Measurements from ENCODE around the gene KIAA1958.

The KIAA1958 gene

GRCh38 chr9:112496074-112496722 lies 9.6 kb downstream of the KIAA1958 start:
- TF ChIP-seq YY1 (IDR thresholded peaks at IDR 0.05; ENCODE audit: low read depth) (no peak), ZBTB7A (IDR thresholded peaks at IDR 0.05; ENCODE audit: low read depth) (no peak), NFIC (IDR thresholded peaks at IDR 0.05) (no peak), CREB1 (IDR thresholded peaks at IDR 0.05; ENCODE audit: low read depth) (no peak), TEAD4 (IDR thresholded peaks at IDR 0.05) (no peak), EGR1 (IDR thresholded peaks at IDR 0.05) (no peak), TCF12 (IDR thresholded peaks at IDR 0.05; ENCODE audit: low read depth) (no peak), TAF1 (IDR thresholded peaks at IDR 0.05; ENCODE audit: low read depth) (no peak), REST (IDR thresholded peaks at IDR 0.05; ENCODE audit: low read depth) (no peak), CEBPB (IDR thresholded peaks at IDR 0.05) (no peak)

GRCh38 chr9:112500842-112501241 lies 14.2 kb downstream of the KIAA1958 start:
- TF ChIP-seq EP300 (IDR thresholded peaks at IDR 0.05; ENCODE audit: borderline replicate concordance) = no peak
- no peak for TF ChIP-seq TAF1 (IDR thresholded peaks at IDR 0.05; ENCODE audit: low read depth)
- TF ChIP-seq ZBTB7A (IDR thresholded peaks at IDR 0.05; ENCODE audit: low read depth) = no peak
- no peak for TF ChIP-seq CEBPB (IDR thresholded peaks at IDR 0.05)
- no peak for TF ChIP-seq EGR1 (IDR thresholded peaks at IDR 0.05)
- no peak for TF ChIP-seq YY1 (IDR thresholded peaks at IDR 0.05; ENCODE audit: low read depth)
- TF ChIP-seq RAD21 (IDR thresholded peaks at IDR 0.05; ENCODE audit: low read depth) = no peak
- TF ChIP-seq MAX (IDR thresholded peaks at IDR 0.05) = no peak
- TF ChIP-seq CREB1 (IDR thresholded peaks at IDR 0.05; ENCODE audit: low read depth) = no peak
- no peak for TF ChIP-seq FOXM1 (IDR thresholded peaks at IDR 0.05; ENCODE audit: borderline replicate concordance, low read depth)
- no peak for TF ChIP-seq NFIC (IDR thresholded peaks at IDR 0.05)
- TF ChIP-seq TCF12 (IDR thresholded peaks at IDR 0.05; ENCODE audit: low read depth) = no peak
- no peak for TF ChIP-seq REST (IDR thresholded peaks at IDR 0.05; ENCODE audit: low read depth)
- no peak for TF ChIP-seq TEAD4 (IDR thresholded peaks at IDR 0.05)

GRCh38 chr9:112501287-112501686 lies 14.7 kb downstream of the KIAA1958 start:
- no peak for TF ChIP-seq REST (IDR thresholded peaks at IDR 0.05; ENCODE audit: low read depth)
- TF ChIP-seq EGR1 (IDR thresholded peaks at IDR 0.05) = no peak
- TF ChIP-seq TCF12 (IDR thresholded peaks at IDR 0.05; ENCODE audit: low read depth) = no peak
- TF ChIP-seq FOXM1 (IDR thresholded peaks at IDR 0.05; ENCODE audit: borderline replicate concordance, low read depth) = no peak
- no peak for TF ChIP-seq TAF1 (IDR thresholded peaks at IDR 0.05; ENCODE audit: low read depth)
- no peak for TF ChIP-seq NFIC (IDR thresholded peaks at IDR 0.05)
- TF ChIP-seq TEAD4 (IDR thresholded peaks at IDR 0.05) = no peak
- no peak for TF ChIP-seq YY1 (IDR thresholded peaks at IDR 0.05; ENCODE audit: low read depth)

GRCh38 chr9:112502175-112502946 lies 15.7 kb downstream of the KIAA1958 start:
- TF ChIP-seq CEBPB (IDR thresholded peaks at IDR 0.05) (no peak), NFIC (IDR thresholded peaks at IDR 0.05) (no peak), REST (IDR thresholded peaks at IDR 0.05; ENCODE audit: low read depth) (no peak), EP300 (IDR thresholded peaks at IDR 0.05; ENCODE audit: borderline replicate concordance) (no peak), YY1 (IDR thresholded peaks at IDR 0.05; ENCODE audit: low read depth) (no peak), TAF1 (IDR thresholded peaks at IDR 0.05; ENCODE audit: low read depth) (no peak), ZBTB7A (IDR thresholded peaks at IDR 0.05; ENCODE audit: low read depth) (no peak), MAX (IDR thresholded peaks at IDR 0.05) (no peak), EGR1 (IDR thresholded peaks at IDR 0.05) (no peak), FOXM1 (IDR thresholded peaks at IDR 0.05; ENCODE audit: borderline replicate concordance, low read depth) (no peak), RAD21 (IDR thresholded peaks at IDR 0.05; ENCODE audit: low read depth) (no peak), TEAD4 (IDR thresholded peaks at IDR 0.05) (no peak), CREB1 (IDR thresholded peaks at IDR 0.05; ENCODE audit: low read depth) (no peak), USF1 (IDR thresholded peaks at IDR 0.05) (no peak), TCF12 (IDR thresholded peaks at IDR 0.05; ENCODE audit: low read depth) (no peak)

Data from Ishikawa (cell line).